HG03196 (cell line): ENCODE results near the gene KANTR.
"Not testable (repeated sequence)": the region's sequence is repeated elsewhere in the genome, so short reads cannot be mapped to it uniquely, and the experiment has no call there.

Experiments used
- ATAC-seq: cut with Tn5 transposase; IDR thresholded peaks from one replicate; pipeline ENCODE4 v1.9.1; 2021; ENCODE audit not compliant: unreplicated experiment

Gene KANTR

DNA sequence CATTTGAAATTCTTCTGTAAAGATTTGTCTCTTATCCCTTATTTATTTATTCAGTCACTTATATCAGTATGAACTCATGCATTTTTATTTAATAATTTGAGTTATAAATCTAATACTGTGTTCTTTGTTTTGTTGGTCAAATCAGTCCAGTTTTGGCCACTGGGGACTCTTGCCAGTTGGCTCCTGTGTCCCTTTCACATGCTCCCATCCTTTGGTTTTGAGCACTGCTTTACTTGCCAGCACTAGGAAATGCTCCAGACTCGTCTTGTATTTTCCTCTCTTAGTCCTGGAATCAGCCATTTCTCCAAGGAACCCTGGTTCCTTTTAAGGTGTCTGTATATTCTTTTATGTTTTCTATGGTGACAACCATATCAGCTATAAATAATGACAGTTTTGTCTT lies 28.1 kb downstream of the KANTR start:
- ATAC-seq = no peak

DNA sequence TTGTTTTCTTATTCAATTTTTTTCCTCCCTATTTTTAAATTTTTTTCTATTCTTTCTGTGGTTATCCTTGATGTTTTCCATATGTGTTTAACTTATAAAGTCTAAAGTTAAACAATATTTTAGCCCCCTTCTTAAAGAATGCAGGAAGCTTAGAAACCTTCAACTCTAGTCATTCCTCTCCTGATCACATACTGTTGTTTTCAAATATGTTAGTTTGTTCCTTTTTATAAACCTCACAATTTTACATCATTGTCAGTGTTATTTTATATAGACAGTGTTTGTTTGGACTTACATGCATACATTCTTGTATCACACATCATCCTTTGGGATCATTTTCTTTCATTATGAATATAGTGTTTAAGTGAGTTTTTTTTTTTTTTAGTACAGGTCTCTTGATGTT lies 31.6 kb downstream of the KANTR start:
- no peak for ATAC-seq

DNA sequence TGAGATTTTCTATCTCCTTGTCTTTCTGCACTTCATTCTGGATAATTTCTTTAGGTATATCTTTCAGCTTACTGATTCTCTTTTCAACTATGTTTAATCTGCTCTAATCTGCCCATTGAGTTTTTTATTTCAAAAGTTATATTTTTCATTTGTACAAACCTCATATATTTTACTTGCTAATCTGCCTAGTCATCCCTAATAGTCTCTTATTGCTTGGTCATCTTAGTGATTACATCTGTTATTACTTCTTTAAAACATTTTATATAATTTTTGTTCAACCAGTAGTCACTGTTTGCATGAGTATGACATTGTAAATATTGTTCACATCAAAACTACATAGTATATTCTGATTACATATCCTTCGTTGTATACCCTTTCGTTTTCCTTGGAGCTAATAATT lies 32.4 kb downstream of the KANTR start:
- no peak for ATAC-seq

- ATAC-seq = no peak
These were observed 34.3 kb downstream of the KANTR start for GRCh38 chrX:53128097-53128749.

DNA sequence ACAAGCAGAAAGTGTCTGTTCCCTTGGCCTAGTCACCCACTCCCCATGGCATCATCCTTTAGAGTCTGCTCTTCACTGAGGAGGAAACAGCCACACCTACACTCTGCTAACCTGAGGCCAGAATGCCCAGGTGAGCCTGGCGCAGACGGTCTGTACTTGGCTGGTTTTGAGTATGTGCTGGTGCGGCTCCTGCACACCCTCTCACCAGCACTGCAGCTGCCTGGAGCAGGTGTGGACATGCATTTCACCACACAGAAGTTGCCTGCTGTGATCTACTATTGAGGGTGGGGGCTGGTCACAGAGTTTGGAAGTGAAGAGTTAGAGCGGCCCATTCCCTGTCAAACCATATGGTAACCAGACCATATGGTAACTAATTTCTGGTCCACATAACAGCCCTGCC lies 39.5 kb downstream of the KANTR start:
- ATAC-seq = no peak

GRCh38 chrX:53135581-53135980 lies 41.6 kb downstream of the KANTR start:
- ATAC-seq = no peak

GRCh38 chrX:53153581-53153980 lies 59.6 kb downstream of the KANTR start:
- ATAC-seq = no peak

GRCh38 chrX:53155512-53156206 lies 61.7 kb downstream of the KANTR start:
- no peak for ATAC-seq

DNA sequence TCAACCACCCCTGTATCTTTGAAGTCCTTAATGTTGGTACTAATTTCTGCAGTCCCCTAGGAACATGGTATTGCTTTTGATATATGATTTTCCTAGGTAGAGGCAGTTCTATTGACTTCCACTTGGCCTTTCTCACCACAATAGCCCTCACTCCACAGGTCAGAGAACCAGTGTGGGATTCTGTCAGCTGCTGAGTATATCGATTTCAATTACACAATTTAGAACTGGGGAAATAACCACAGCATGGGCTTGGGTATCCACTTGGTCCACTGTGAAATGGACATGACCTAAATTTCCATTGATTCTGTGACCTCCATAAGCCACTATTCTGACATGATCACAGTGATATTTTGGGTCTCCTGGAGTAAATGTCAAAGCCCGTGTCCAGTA lies 62.3 kb downstream of the KANTR start:
- ATAC-seq = no peak

GRCh38 chrX:53159184-53159583 lies 65.2 kb downstream of the KANTR start:
- ATAC-seq = no peak

DNA sequence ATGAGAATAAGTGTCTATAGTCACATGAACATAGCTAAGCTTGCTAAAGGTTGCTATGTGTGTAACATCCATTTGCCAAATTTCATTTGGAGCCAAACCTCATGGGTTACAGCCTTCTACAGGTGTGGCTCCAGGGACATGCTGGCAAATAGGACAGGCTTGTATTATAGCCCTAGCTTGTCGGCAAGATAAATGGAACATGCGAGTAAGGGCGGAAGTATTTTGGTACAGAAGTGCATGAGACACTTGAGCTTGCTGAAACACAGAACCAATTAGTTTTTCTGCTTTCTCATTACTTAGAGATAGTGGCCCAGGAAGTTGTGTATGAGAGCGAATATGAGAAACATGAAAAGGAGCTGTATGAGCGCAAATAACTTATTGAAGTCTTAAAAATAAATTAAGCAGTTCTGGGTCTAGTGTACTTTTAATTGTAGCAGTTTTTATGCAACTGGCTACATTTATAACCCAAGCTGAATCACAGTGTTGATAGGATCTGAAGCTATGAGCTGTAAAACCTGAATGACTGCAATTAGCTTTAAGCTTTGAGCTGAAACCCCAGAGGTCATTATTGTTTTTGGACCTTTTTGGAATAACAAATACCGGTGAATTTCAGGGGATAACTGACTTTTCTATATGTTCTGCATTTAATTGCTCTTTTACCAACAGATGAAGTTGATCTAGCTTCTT lies 66.5 kb downstream of the KANTR start:
- ATAC-seq = no peak

DNA sequence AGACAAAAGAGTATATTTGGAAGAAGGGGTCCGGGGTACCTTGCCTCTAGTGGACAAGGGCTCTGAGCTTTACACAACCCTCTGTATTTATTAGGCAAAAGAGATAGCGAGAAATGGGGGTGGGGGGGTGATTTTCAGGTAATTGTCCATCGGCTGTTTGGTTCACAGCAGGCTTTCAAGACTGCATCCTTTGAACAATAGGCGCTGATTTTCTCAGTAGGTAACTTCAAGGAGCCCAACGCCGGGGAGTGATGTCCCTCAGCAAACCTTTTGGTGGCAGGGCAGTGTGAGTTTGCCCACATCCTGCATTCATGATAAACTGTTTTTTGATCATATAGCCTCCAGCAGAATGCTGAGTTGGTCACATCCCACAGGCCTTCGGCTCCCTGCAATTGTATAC lies 69.5 kb downstream of the KANTR start:
- no peak for ATAC-seq

DNA sequence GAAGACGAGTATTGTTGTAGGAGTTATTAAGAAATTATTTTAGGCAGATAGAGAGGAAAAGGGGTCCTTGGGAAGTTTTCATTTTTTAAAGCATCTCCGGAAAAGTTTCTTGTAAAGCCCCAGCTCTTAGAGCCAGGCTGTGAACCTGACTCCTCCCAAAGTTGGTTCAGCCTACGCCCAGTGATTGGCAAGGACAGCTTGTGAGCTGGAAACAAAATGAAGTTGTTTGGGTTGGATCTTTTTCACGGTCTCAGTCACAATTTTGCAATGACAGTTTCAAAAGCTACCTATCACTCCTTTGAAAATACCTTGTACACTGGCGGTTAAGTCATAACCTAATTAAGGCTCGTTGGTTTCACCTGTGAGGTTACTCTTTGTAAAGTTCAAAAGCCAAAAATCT lies 70.6 kb downstream of the KANTR start:
- ATAC-seq = not testable (repeated sequence)

GRCh38 chrX:53166103-53166502 lies 72.2 kb downstream of the KANTR start:
- ATAC-seq = no peak

- ATAC-seq = no peak
These were observed 77.4 kb downstream of the KANTR start for GRCh38 chrX:53171356-53171755.
